Small intestine (tissue), 7 donors: ENCODE results near the gene PNLDC1. TPM values are rescaled to one million over a fixed set of nuclear protein-coding genes. Genes with fewer than 3 reads are reported as not detected.
"Not testable (repeated sequence)": the region's sequence is repeated elsewhere in the genome, so short reads cannot be mapped to it uniquely, and the experiment has no call there.

Experiments used
- DNase-seq, 2 donors: peaks; one replicate each; pipeline versions ENCODE4 v3.0.0 to v3.0.0-alpha.2; 2013
- FAIRE-seq: peaks from 2 replicates; lab custom pipeline; 2012; peaks lifted over from hg19 to GRCh38; lab: Jason Lieb, UNC
- H3K27ac ChIP-seq, 3 donors: one replicate each; pipeline ENCODE4 v1.5.1; 2013; ENCODE audit warnings: low read length in 2 of 3, mild to moderate bottlenecking in 2 of 3, control low read depth in 1 of 3, inconsistent platforms in 1 of 3, low read depth in 1 of 3, moderate library complexity in 1 of 3
- H3K27me3 ChIP-seq, 3 donors: one replicate each; pipeline ENCODE4 v1.6.1; 2013; ENCODE audit warnings: low read length in 3 of 3, inconsistent platforms in 1 of 3; ENCODE audit not compliant: control insufficient read depth in 3 of 3, insufficient read depth in 3 of 3
- H3K36me3 ChIP-seq, 3 donors: one replicate each; pipeline ENCODE4 v1.6.1; 2013; ENCODE audit warnings: low read length in 3 of 3, inconsistent platforms in 1 of 3, low read depth in 1 of 3, mild to moderate bottlenecking in 1 of 3, moderate library complexity in 1 of 3; ENCODE audit not compliant: control insufficient read depth in 3 of 3, insufficient read depth in 2 of 3
- H3K4me1 ChIP-seq, 3 donors: one replicate each; pipeline ENCODE4 v1.6.1; 2013; ENCODE audit warnings: low read length in 2 of 3, inconsistent platforms in 1 of 3, low read depth in 1 of 3, mild to moderate bottlenecking in 1 of 3, moderate library complexity in 1 of 3; ENCODE audit not compliant: control insufficient read depth in 3 of 3, insufficient read depth in 2 of 3
- H3K4me3 ChIP-seq, 3 donors: one replicate each; pipeline ENCODE4 v1.5.1; 2013; ENCODE audit warnings: low read length in 3 of 3, control low read depth in 1 of 3, inconsistent platforms in 1 of 3, low read depth in 1 of 3, mild to moderate bottlenecking in 1 of 3, moderate library complexity in 1 of 3
- H3K9me3 ChIP-seq, 2 donors: one replicate each; pipeline ENCODE4 v1.6.1; 2013; ENCODE audit warnings: low read depth in 1 of 2, low read length in 1 of 2; ENCODE audit not compliant: control insufficient read depth in 2 of 2, insufficient read depth in 1 of 2
- WGBS, 3 donors: extraction: QIAGEN DNeasy Blood & Tissue Kit; methylation state at CpG; one replicate each; pipeline ENCODE4 v1.1.7; 2013; 5-methylcytosine and 5-hydroxymethylcytosine counted together
- polyA plus RNA-seq, 4 donors: library from polyadenylated mRNA; stranded (reverse) in 3 of 4; unstranded in 1 of 4; fragments of 200-250 nt in 3 of 4; fragments of 120-200 nt in 1 of 4; gene quantifications; one replicate each; pipeline versions ENCODE4 v1.2.1 to v1.2.3, GENCODE V29; 2013
- donor health status: healthy with polysubstance abuse.
- donor health status: control.
- donor health status: control.
- donor health status: Bipolar disorder and iron deficiency.
- donor health status: healthy.

The PNLDC1 gene
- polyA plus RNA-seq, 4 donors: 0.04 to 0.16 TPM; not detected in 2

GRCh38 chr6:159821122-159821521 lies 21.0 kb downstream of the PNLDC1 start:
- no peaks in the 10 kb centered on the region for H3K36me3 ChIP-seq
- no peak for DNase-seq
- H3K4me3 ChIP-seq: no peak overlapping the region
- H3K4me1 ChIP-seq: no peaks in the 10 kb centered on the region
- FAIRE-seq: no peak
- H3K27ac ChIP-seq: no peak overlapping the region
- H3K27me3 ChIP-seq: peaks cover 0 to 2% (median 2%) of the 10 kb centered on the region in 3 donors
- 71 to 90% (median 89%) methylated on average over 11 of the region's 11 CpGs for WGBS, 3 donors
- no peaks in the 10 kb centered on the region for H3K9me3 ChIP-seq

DNA sequence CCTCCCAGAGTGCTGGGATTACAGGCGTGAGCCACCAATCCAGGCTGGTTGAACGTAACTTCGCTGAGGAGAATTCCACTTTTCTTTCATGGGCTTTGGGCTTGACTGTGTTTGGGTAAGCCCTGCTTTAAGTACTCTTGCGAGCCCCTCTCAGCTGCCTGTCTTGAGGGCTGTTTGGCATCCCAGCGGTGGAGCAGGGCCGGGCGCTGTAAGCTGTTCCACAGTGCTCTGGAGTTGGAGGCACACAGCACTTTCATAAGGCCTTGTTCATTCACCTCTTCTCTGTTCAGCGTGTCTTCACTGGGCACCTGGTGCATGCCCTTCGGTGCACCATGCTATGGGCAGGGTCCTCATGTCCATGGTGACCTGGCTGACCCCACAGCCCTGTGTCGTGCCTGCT lies 21.6 kb downstream of the PNLDC1 start:
- no peak for FAIRE-seq
- peaks cover 0 to 2% (median 2%) of the 10 kb centered on the region in 3 donors for H3K27me3 ChIP-seq
- no peak overlapping the region for H3K4me3 ChIP-seq
- H3K27ac ChIP-seq: no peak overlapping the region
- no peaks in the 10 kb centered on the region for H3K9me3 ChIP-seq
- no peak for DNase-seq
- WGBS, 3 donors: 85 to 93% (median 90%) methylated on average over 10 of the region's 10 CpGs
- H3K4me1 ChIP-seq: no peaks in the 10 kb centered on the region
- H3K36me3 ChIP-seq: no peaks in the 10 kb centered on the region

DNA sequence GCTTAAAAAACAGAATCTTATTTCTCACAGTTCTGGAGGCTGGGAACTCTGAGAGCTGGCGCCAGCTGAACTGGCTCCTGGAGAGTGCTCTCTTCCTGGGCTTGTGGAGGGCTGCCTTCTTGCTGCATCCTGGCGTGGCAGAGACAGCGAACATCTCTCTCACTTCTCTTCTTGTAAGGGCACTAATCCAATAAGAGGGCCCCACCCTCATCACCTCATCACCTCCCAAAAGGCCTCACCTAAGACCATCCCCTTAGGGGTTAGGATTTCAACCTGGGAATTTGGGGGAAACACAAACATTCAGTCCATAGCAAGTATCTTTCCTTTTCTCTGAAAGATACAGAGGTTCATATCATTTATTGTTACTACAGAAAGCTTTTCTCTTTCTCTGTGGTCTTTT lies 23.9 kb downstream of the PNLDC1 start:
- peaks cover 0 to 2% (median 2%) of the 10 kb centered on the region in 3 donors for H3K27me3 ChIP-seq
- FAIRE-seq (no peak), DNase-seq (no peak)
- no peaks in the 10 kb centered on the region for H3K36me3 ChIP-seq
- no peak overlapping the region for H3K27ac ChIP-seq
- H3K4me3 ChIP-seq: no peak overlapping the region
- H3K9me3 ChIP-seq: no peaks in the 10 kb centered on the region
- WGBS, 3 donors: 93 to 98% (median 94%) methylated on average over 3 of the region's 3 CpGs
- H3K4me1 ChIP-seq: no peaks in the 10 kb centered on the region

DNA sequence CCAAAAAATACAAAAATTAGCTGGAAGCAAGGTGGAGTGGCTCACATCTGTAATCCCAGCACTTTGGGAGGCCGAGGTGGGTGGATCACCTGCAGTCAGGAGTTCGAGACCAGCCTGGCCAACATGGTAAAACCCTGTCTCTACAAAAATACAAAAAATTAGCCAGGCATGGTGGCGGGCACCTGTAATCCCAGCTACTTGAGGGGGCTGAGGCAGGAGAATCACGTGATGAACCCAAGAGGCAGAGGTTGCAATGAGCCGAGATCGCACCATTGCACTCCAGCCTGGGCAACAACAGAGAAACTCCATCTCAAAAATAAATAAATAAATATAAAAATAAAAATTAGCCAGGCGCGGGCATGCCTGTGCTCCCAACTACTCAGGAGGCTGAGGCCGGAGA lies 24.6 kb downstream of the PNLDC1 start:
- not testable (repeated sequence) for H3K27ac ChIP-seq, H3K9me3 ChIP-seq, H3K4me3 ChIP-seq, H3K36me3 ChIP-seq, H3K27me3 ChIP-seq, DNase-seq, FAIRE-seq, H3K4me1 ChIP-seq
- 92 to 97% (median 94%) methylated on average over 9 of the region's 9 CpGs for WGBS, 3 donors

DNA sequence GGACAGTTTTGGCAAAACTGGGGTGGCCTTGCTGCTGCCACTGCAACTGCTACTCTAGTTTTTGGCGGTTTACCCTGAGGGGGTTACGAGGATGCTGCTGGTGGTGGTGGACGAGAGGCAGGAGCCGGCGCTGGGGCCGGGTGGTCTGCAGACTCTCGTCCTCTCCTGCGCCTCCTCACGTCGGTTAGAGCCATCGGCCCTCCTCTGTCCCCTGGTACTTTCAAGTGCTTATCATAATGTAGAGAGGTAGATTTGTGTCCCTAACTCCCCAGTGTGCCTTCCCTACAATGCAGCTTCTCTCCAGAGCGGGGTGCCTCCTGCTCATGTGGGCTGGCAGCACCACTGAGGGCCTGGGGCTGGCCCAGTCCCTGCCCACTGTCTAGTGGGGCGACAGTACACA lies 25.9 kb downstream of the PNLDC1 start:
- no peak for FAIRE-seq
- no peak overlapping the region for H3K4me3 ChIP-seq
- H3K27me3 ChIP-seq: peaks cover 0 to 2% (median 0%) of the 10 kb centered on the region in 3 donors
- H3K4me1 ChIP-seq: peaks cover 0 to 2% (median 0%) of the 10 kb centered on the region in 3 donors
- WGBS, 3 donors: 94 to 97% (median 96%) methylated on average over 13 of the region's 13 CpGs
- no peaks in the 10 kb centered on the region for H3K36me3 ChIP-seq
- H3K9me3 ChIP-seq: no peaks in the 10 kb centered on the region
- no peak overlapping the region for H3K27ac ChIP-seq
- no peak for DNase-seq

- no peak overlapping the region for H3K27ac ChIP-seq
- DNase-seq (no peak), FAIRE-seq (no peak)
- H3K4me3 ChIP-seq: no peak overlapping the region
- H3K9me3 ChIP-seq: no peaks in the 10 kb centered on the region
- H3K36me3 ChIP-seq: no peaks in the 10 kb centered on the region
- H3K4me1 ChIP-seq: peaks cover 0 to 2% (median 0%) of the 10 kb centered on the region in 3 donors
- H3K27me3 ChIP-seq: peaks cover 0 to 2% (median 0%) of the 10 kb centered on the region in 3 donors
- 76 to 87% (median 84%) methylated on average over 16 of the region's 16 CpGs for WGBS, 3 donors
Observed at GRCh38 chr6:159826968-159827647, 27.0 kb downstream of the PNLDC1 start.

GRCh38 chr6:159828074-159828473 lies 28.0 kb downstream of the PNLDC1 start:
- 35 to 57% (median 48%) methylated on average over 7 of the region's 7 CpGs for WGBS, 3 donors

DNA sequence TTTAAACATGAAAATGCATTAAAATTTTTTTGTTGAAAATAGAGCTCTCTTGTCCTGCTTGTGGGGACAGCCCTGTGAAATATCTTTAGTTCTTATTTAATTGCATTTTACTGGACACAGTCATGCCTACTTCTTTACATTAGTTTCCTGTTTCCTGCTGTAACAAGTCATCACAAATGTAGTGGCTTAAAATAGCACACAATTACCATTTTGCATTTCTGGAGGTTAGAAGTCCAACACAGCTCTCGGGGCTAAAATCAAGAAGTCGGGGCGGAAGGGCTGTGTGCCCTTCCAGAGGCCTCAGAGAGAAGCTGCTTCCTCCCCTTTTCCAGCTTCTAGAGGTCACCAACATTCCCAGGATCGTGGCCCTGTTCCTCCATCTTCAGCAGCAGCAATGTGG lies 29.4 kb downstream of the PNLDC1 start:
- Histone ChIP-seq H3K27ac (no peak overlapping the region), H3K4me3 (no peak overlapping the region), H3K27me3 (peaks cover 0 to 2% (median 0%) of the 10 kb centered on the region in 3 donors), H3K4me1 (peaks cover 0 to 2% (median 0%) of the 10 kb centered on the region in 3 donors), H3K36me3 (no peaks in the 10 kb centered on the region), H3K9me3 (no peaks in the 10 kb centered on the region)
- no peak for DNase-seq
- 66 to 81% (median 72%) methylated on average over 4 of the region's 4 CpGs for WGBS, 3 donors
- no peak for FAIRE-seq

More at GRCh38 chr6:159828074-159828473, 28.0 kb downstream of the PNLDC1 start:
- no peak for DNase-seq
- Histone ChIP-seq H3K27ac (no peak overlapping the region), H3K27me3 (peaks cover 0 to 2% (median 0%) of the 10 kb centered on the region in 3 donors), H3K36me3 (no peaks in the 10 kb centered on the region), H3K9me3 (no peaks in the 10 kb centered on the region), H3K4me3 (no peak overlapping the region), H3K4me1 (peaks cover 0 to 2% (median 0%) of the 10 kb centered on the region in 3 donors)
- no peak for FAIRE-seq
